Thoracic aorta (tissue), 2 donors: Measurements from ENCODE around the gene ZNF677. TPM values are rescaled to one million over a fixed set of nuclear protein-coding genes. Genes with fewer than 3 reads are reported as not detected.
"Not testable (repeated sequence)": the region's sequence is repeated elsewhere in the genome, so short reads cannot be mapped to it uniquely, and the experiment has no call there.

Experiments used
- ATAC-seq: fragments of 150-250 bp; one replicate; pipeline ENCODE4 v1.8.0; 2017; ENCODE audit warnings: low read depth; ENCODE audit not compliant: insufficient number of reproducible peaks, low FRiP score
- DNase-seq: peaks from one replicate; pipeline ENCODE4 v3.0.0-alpha.2; 2020; ENCODE audit warnings: low spot score
- H3K27ac ChIP-seq, 2 donors: fragments of 200-600 bp; sonication (generic); 1 replicate in 1 of 2; 2 replicates in 1 of 2; pipeline ENCODE4 v1.5.1; 2016; ENCODE audit warnings: mild to moderate bottlenecking in 2 of 2, moderate library complexity in 2 of 2
- H3K27me3 ChIP-seq: fragments of 200-600 bp; sonication (generic); replicated peaks from 2 replicates; pipeline ENCODE4 v1.6.0; 2016; ENCODE audit warnings: mild to moderate bottlenecking; ENCODE audit not compliant: insufficient read depth
- H3K36me3 ChIP-seq: fragments of 200-600 bp; sonication (generic); one replicate; pipeline ENCODE4 v1.5.1; 2016
- H3K4me1 ChIP-seq, 2 donors: fragments of 200-600 bp; sonication (generic); 1 replicate in 1 of 2; 2 replicates in 1 of 2; pipeline versions ENCODE4 v1.5.1 to v1.6.0; 2016; ENCODE audit warnings: low read depth in 2 of 2, mild to moderate bottlenecking in 1 of 2; ENCODE audit not compliant: control insufficient read depth in 1 of 2
- H3K4me3 ChIP-seq: fragments of 200-600 bp; sonication (generic); 2 replicates; pipeline ENCODE4 v1.5.1; 2016; ENCODE audit warnings: mild to moderate bottlenecking
- H3K9me3 ChIP-seq: fragments of 200-600 bp; sonication (generic); 2 replicates; pipeline ENCODE4 v1.5.1; 2016
- total RNA-seq, 2 donors: library from RNA; depleted of rRNA; stranded (reverse); fragments of >200 nt; gene quantifications; one replicate each; pipeline versions ENCODE4 v1.1.0 to v1.2.3, GENCODE V29; 2016
- TF ChIP-seq, protein P1 (sequence below): fragments of 200-600 bp; sonication (generic); IDR thresholded peaks from one replicate; pipeline ENCODE4 v1.5.1; 2019; ENCODE audit warnings: antibody characterized with exemption

ZNF677 gene
- total RNA-seq, 2 donors from 2014 or later, result 20.6 to 21.7 TPM

DNA sequence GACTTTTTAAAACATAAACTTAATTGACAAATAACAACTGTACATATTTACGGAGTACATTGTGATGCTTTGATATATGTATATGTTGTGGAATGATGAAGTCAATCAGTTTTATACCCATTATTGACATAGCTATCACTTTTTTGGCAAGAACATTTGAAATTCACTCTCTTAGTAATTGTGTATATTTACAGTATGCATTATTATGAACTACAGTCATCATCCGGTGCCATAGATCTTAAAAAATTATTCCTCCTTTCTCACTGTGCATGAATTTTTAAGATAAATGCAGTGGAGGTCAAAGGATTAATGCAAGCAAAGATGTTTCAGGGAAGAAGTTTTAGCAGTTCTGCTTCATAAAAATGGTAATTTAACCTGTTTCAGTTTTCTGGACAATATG is 20.8 kb upstream of the ZNF677 start:
- no peaks in the 10 kb centered on the region for H3K4me1 ChIP-seq
- TF ChIP-seq, protein P1, sequence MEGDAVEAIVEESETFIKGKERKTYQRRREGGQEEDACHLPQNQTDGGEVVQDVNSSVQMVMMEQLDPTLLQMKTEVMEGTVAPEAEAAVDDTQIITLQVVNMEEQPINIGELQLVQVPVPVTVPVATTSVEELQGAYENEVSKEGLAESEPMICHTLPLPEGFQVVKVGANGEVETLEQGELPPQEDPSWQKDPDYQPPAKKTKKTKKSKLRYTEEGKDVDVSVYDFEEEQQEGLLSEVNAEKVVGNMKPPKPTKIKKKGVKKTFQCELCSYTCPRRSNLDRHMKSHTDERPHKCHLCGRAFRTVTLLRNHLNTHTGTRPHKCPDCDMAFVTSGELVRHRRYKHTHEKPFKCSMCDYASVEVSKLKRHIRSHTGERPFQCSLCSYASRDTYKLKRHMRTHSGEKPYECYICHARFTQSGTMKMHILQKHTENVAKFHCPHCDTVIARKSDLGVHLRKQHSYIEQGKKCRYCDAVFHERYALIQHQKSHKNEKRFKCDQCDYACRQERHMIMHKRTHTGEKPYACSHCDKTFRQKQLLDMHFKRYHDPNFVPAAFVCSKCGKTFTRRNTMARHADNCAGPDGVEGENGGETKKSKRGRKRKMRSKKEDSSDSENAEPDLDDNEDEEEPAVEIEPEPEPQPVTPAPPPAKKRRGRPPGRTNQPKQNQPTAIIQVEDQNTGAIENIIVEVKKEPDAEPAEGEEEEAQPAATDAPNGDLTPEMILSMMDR, result no peak
- no peak for DNase-seq
- no peak overlapping the region for H3K4me3 ChIP-seq
- no peak overlapping the region for H3K27ac ChIP-seq
- H3K27me3 ChIP-seq, result no peaks in the 10 kb centered on the region
- H3K9me3 ChIP-seq, result no peaks in the 10 kb centered on the region
- no peaks in the 10 kb centered on the region for H3K36me3 ChIP-seq
- ATAC-seq, result no peak

DNA sequence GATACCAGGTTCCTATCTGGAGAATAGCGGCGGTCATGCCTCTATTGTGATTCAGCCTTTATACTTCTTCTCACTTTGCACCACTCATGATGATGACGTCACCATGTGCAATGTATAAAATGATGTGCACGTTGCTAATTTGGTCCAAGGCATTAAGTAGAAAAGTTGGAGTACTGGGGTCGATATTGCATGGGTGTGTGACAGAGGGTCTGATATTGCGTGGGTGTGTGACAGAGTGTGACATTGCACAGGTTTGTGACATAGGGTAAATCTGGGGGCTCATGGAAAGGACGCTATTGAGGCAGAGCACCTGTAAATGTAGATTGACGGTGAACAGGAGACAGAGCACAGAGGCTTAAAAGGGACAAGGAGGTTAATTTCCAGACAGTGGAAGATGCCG is 17.4 kb upstream of the ZNF677 start:
- TF ChIP-seq, protein P1, result no peak
- H3K27ac ChIP-seq, result no peak overlapping the region
- no peak for ATAC-seq

GRCh38 chr19:53269861-53270260 is 15.2 kb upstream of the ZNF677 start:
- H3K36me3 ChIP-seq, H3K27ac ChIP-seq, H3K27me3 ChIP-seq, H3K4me3 ChIP-seq, H3K9me3 ChIP-seq, H3K4me1 ChIP-seq, DNase-seq, ATAC-seq: not testable (repeated sequence)

More for the DNA sequence above, 17.4 kb upstream of the ZNF677 start:
- H3K36me3 ChIP-seq, result no peaks in the 10 kb centered on the region
- H3K27me3 ChIP-seq, result no peaks in the 10 kb centered on the region
- no peak overlapping the region for H3K4me3 ChIP-seq
- H3K9me3 ChIP-seq, result no peaks in the 10 kb centered on the region
- no peak for DNase-seq
- no peaks in the 10 kb centered on the region for H3K4me1 ChIP-seq

GRCh38 chr19:53267623-53268022 is 12.9 kb upstream of the ZNF677 start, which contains the start of gene VN1R4:
Gene VN1R4 (minus strand): TSS chr19:53267723. CDS start chr19:53267665, 58 bp downstream.
- not testable (repeated sequence) for ATAC-seq, H3K27me3 ChIP-seq, H3K27ac ChIP-seq, DNase-seq, H3K9me3 ChIP-seq, H3K36me3 ChIP-seq, H3K4me3 ChIP-seq, H3K4me1 ChIP-seq

- not testable (repeated sequence) for H3K4me3 ChIP-seq, H3K36me3 ChIP-seq, H3K9me3 ChIP-seq, DNase-seq, H3K4me1 ChIP-seq, H3K27me3 ChIP-seq, H3K27ac ChIP-seq, ATAC-seq
Observed at GRCh38 chr19:53257715-53258342, 3.2 kb upstream of the ZNF677 start, which contains the start of gene VN1R2. Gene VN1R2 (plus strand): TSS chr19:53258292. CDS start chr19:53258376, 84 bp downstream.

DNA sequence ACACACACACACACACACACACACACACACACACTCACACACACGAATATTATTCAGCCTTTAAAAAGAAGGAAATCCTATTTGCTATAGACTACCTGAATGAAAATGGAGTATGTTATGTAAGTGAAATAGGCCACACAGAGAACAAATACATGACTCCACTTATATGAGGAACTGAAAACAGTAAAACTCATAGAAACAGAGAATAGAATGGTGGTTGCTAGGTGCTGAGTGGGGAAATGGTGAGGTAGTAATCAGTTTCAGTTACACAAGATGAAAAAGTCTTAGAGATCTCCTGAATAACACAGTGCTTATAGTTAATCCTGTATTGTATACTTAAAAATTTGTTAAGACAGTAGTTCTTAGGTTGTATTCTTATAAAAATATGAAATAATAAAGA is 8.2 kb downstream of the ZNF677 start:
- H3K27ac ChIP-seq, result no peak overlapping the region
- no peaks in the 10 kb centered on the region for H3K27me3 ChIP-seq
- H3K4me3 ChIP-seq, result no peak overlapping the region
- TF ChIP-seq, protein P1, result no peak
- DNase-seq, result no peak
- no peaks in the 10 kb centered on the region for H3K4me1 ChIP-seq
- peaks cover 85% of the 10 kb centered on the region for H3K9me3 ChIP-seq
- peaks cover 58% of the 10 kb centered on the region for H3K36me3 ChIP-seq
- ATAC-seq, result no peak
